HG02798 (cell line): ENCODE measurements around the gene KCMF1.

ENCODE experiments used
- ATAC-seq: cut with Tn5 transposase; IDR thresholded peaks from one replicate; pipeline ENCODE4 v1.9.1; 2021; ENCODE audit warnings: mild to moderate bottlenecking; ENCODE audit not compliant: unreplicated experiment, poor library complexity

KCMF1 gene

DNA sequence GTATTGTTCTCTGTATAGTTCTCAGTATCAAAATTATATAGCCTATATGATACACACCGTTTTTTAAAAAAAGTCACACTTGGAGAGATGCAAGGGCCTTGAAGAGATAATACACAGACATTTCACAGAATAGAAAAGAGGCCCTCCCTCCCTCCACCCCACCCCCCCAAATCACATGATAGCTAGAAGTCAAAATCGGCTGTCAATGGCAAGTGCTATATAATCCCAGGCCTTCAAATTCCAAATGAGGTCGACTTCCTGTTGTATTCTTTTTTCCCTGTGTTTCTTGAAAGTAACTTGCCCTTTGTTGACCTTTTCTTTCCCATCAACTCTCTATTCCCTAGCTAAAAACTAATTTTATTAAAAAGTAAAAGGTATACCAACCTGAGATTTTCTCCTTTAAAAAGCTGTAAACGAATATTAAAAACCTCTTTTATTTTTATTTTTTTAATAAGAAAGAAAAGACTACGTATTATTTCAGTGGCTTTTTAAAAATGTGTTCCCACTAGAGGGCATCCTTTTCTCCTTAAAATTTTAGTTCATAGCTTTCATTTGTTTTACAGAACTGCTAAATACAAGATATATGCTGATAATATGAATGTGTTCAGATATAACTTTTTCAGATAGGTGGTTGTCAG is 46.6 kb downstream of the KCMF1 start:
- no peak for ATAC-seq

DNA sequence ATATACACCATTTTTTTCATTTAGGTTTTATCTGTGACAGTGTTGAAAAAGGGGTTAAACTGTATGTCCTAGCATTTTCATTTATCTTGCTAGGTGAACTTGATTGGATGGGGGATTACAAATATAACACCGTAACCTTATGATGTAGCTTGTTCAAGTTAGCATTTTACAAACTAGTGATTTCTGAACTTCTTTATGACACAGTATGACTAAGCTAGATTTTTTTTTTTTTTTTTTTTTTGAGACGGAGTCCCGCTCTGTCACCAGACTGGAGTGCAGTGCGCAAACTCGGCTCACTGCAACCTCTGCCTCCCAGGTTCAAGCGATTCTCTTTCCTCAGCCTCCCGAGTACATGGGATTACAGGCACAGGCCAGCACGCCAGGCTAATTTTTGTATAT is 47.1 kb downstream of the KCMF1 start:
- no peak for ATAC-seq

DNA sequence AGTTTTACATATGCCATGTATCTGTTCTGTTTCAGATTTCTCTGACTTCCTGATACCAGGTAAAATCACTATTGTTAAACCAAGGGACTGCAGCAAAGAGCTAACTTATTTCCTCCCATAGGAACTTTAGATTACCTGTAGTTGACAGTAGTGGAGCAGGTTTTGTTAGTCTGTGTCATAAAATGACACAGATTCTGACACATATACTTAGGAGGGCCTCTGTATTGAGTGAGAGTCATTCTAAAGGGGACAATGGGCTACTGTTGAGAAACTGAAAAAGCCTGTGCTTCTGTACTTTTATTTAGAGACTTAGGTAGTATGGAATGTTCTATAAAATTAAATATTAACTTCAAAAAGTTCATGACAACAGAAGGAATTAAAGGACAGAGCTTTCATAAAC is 48.2 kb downstream of the KCMF1 start:
- no peak for ATAC-seq

DNA sequence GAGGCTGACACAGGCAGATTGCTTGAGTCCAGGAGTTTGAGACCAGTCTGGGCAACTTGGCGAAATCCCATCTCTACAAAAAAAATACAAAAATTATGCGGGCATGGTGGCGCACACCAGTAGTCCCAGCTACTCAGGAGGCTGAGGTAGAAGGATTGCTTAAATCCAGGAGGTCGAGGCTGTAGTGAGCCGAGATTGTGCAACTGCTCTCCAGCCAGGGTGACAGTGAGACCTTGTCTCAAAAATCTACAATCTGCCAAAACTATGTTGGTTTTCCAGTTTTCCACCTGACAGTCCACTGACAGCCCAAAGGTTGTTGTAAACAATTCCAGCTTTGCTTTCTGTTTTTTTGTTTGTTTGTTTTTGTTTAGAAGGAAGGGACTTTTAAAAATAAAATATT is 51.3 kb downstream of the KCMF1 start:
- no peak for ATAC-seq

DNA sequence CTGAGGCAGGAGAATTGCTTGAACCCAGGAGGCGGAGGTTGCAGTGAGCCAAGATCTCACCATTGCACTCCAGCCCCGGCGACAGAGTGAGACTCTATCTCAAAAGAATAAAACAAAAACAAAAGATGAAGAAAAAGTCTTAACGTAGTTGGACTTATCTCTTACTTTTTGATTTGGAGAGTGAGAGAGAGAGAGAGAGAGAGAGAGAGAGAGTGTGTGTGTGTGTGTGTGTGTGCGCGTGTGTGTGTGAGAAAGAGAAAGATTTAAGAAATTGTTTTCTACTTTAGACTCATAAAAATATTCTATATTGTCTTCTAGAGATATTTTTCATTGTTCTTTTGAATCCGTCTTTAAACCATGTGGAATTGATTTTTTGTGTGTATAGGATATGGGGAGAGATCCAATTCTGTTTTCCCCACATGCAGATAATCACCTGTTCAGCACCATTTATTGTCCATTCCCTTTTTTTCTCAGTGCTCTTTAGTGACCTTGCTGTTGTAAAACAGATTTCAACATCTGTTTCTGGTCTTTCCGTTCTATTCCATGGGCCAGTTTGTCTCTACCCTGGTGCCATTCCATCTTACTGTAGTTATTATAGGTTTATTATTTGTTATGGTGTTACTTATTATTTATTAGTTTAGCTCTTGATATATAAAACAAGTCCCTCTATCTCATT is 53.5 kb downstream of the KCMF1 start:
- ATAC-seq, result no peak

DNA sequence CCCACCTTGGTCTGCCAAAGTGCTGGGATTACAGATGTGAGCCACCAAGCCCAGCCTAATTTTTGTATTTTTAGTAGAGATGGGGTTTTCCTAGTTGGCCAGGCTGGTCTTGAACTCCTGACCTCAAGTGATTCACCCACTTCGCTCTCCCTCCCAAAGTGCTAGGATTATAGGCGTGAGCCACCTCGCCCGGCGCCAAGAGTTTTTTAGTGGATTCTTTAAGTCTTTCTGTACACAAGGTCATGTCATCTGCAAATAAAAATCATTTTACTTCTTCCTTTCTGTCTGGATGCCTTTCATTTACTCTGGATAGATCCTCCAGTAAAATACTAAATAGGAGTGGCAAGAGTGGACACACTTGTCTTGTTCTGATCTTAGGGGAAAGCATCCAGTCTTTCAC is 61.7 kb downstream of the KCMF1 start:
- ATAC-seq, result no peak

DNA sequence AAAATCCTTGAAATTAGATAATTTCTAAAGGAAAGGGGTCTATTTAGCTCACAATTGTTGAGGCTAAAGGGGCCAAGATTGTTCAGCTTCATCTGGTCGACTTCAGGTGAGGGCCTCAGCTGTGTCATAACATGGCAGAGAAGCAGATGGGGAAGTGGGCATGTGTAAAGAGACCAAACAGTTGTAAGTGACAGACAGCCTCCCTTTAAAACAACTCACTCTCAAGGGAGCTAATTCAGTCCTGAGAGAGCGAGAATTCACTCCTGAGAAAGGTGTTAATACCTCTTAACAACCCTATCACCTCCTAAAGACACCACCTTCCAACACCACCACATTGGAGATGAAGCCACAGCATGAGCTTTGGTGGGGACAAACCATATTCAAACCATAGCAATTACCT is 62.4 kb downstream of the KCMF1 start:
- ATAC-seq, result no peak

DNA sequence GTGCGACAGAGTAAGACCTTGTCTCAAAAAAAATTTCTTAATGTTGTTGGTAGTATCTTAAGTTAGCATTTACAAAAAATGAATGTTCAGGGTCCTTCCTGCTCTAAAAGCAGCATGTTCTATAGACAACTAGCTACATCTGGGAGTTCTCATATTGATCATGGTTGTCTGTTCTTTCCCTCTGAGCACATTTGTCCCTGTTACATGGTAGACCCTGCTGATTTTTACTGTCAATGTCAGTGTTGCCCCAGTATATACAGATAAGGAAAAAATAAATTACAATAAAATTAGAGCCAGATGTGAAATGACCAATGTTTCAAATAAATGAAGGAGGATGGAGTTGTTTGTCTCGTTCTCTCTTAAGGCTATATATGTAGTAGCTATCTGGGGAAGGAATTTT is 63.2 kb downstream of the KCMF1 start:
- ATAC-seq, result no peak

DNA sequence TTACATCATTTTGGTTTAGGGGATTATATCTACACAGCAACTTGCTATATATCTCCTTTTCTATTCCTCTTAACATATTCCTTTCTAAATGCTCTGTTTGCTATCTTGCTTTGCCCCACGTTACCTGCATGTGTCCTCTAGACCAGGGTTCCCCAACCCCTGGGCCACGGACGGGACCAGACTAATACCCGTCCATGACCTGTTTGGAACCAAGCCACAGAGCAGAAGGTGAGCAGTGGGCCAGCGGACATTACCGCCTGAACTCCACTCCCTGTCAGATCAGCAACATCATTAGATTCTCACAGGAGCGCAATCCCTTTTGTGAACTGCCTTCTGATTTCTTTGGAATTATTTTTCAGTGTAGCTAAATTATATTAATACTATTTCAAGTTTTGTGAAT is 66.7 kb downstream of the KCMF1 start:
- ATAC-seq, result no peak

DNA sequence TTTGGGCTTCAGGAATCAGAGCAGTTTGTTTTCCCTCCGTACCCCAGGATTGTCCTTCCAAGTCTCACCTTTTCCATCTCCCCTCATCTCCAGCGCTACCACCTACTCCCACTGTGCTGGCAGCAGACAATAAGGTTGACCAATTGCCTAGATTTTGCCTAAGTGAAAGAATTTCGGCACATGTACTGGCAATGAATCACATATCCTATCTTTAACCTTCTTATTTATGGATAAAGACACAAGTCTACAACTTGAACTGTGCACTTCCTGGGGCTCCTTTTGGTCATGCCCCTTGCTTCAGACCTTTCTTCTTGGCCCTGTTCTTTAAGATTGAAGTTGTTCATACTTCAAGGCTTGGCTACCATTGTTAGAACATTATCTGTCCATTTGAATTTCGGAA is 71.4 kb downstream of the KCMF1 start:
- ATAC-seq, result no peak

DNA sequence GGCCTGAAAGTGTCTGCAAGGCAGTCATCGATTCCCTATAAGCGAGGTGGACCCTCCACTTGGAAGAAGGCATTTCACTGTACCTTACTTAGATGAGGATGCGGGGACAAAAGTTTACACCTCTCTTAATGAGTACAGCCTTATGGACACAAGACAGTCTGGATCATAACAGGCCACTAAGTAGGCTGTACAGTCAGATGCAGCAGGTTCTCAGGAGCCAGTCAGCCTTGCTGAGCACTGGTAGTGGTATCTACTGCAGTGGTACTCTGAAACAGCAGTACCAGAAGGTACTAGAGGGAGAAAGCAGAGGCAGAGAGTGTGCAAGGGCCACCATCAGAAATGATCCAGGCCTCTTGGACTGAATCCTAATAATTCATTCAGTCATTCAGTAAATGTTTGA is 77.6 kb downstream of the KCMF1 start:
- no peak for ATAC-seq

DNA sequence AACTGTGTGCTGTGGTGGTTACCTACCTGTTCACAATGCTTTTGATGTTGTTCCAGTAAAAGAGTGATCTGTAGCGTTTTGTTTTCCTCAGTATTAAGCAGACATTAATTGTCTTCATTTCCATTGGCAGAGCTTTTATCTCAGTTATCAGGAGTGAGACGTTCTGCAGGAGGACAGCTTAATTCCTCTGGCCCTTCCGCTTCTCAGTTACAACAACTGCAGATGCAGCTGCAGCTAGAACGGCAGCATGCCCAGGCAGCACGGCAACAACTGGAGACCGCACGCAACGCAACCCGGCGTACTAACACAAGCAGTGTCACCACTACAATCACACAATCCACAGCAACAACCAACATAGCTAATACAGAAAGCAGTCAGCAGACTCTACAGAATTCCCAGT is 78.3 kb downstream of the KCMF1 start:
- no peak for ATAC-seq

DNA sequence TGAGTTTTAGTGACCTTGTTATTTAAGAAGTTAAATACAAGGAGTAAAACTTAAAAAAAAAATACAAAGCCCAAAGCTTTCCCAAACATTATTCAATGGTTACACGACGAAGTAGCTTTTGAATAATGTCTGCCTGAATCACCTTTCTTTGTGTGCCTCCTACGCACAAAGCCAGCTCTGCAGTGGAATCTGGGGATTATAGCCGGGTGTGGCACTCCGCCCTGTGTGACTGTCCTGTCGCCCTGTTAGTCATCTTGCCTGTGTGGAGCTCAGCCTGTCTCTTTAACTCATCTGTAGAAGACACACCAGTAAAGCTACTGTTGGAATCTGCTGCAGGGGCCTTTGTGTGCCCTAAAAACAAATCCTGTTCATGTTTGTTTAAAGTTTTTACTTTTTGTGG is 82.8 kb downstream of the KCMF1 start:
- ATAC-seq, result no peak

DNA sequence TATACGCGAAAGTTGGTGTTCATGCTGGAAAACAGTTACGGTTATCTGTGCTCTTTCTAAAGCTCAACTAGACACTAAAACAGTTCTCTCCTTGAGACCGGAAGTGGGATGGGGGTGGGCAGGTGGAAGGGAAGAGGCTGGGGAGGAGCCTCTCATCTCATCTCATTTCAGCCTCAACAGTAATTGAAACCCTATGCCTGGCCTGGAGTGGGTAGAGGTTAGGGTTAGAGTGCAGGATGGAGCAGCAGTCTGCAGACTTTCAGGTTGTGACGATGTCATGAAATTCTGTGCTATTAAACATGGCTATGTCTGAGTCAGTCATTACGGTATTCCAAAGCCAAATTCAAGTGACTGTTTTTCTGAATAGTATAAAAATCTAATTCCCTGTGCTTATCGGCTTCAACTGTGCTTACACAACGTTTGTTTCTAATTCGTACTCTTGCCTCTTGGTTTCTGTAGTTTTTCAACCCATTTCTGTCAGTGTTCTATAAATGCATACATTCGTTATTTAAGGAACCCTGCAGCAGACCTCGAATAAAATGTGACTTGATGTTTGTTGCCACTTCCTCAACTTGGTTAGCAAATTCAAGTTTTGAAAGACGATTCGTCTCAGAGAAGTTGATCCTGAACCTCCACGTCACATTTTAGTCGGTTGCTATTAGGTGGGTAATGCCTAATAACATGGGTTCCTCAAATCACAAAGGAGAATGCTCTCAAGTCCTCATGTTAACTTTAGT is 86.4 kb downstream of the KCMF1 start:
- ATAC-seq, result no peak

DNA sequence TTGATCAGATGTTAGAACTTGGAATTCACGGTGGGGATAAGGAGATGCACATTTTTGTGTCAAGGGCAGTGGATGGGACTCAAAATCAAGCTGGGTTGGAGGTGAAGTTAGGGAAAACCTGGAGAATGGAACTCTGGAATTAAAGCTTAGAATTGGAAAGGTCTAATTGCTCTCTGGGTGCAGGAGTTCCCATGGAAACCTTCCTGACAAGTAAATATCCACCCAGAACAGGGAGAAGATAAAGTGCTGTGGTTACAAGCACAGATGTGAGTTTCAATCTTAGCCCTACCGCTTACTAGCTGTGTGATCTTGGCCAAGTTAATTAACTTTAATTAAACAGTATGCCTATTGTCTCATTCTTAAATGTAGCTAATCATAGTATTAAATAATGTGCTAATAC is 90.9 kb downstream of the KCMF1 start:
- no peak for ATAC-seq

DNA sequence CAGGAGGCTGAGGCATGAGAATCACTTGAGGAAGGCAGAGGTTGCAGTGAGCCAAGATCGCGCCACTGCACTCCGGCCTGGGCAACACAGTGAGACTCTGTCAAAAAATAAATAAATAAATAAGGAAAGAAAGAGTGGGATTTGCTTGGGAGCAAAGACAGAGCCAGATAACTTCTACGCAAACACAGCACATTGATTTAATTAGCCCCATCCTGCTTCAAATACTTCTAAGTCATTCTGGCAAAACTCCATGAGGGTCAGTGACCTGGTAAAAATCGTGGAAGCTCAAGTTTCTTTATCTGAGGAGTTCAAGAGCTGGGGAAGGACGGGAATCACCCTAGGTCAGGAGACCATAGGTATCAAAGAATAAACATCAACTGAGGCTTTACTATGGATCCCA is 91.6 kb downstream of the KCMF1 start:
- ATAC-seq, result no peak

DNA sequence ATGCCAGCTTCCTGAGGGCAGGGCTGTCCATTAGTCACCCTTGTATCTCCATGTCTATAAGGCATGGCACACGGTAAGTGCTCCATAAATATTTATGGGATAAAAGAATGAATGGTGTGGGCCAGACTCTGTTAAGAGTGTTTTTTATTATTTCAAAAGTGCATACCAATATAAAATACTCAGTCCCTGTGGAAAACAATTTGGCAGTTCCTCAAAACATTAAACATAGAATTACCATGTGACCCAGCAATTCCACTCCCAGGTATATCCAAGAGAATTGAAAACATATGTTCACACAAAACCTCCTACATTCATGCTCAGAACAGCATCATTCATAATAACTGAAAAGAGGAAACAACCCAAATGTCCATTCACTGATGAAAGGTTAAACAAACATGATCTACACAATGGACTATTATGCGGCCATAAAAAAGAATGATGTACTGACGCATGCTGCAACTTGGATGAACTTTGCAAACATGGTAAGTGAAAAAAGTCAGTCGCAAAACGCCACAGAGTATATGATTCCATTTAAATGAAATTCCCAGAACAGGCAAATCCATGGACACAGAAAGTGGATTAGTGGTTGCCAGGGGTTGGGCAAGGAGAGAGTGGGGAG is 93.1 kb downstream of the KCMF1 start:
- ATAC-seq, result no peak

DNA sequence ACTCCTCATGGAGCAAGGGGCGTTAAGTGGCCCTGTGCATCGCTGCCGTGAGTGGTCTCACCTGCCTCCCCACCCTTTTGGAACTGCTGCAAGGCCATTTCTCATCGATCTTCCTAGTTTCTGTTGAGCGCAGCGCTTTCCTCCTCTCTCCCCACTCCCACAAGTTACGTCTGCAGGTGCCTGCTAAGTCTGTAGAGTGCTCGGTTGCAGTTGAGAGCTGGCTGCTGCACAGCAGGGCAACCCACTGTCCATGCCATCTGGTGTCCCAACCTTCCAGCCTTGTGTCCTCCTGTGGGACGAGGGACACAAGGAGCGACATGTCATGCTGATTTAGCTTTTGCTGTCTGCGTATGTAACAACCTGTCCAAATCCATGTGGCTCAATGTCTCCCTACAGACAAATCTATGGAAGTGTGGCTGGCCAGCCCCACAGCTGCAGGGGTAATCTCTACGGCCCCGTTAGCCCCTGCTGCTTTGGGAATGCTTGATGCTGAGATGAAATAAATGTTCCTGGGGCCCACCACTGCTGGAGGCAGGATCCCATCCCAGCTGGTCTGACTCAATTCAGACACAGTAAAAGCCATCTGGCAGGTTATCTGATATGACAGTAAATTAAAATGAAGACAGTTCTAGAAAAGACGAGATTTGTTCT is 94.1 kb downstream of the KCMF1 start:
- no peak for ATAC-seq

DNA sequence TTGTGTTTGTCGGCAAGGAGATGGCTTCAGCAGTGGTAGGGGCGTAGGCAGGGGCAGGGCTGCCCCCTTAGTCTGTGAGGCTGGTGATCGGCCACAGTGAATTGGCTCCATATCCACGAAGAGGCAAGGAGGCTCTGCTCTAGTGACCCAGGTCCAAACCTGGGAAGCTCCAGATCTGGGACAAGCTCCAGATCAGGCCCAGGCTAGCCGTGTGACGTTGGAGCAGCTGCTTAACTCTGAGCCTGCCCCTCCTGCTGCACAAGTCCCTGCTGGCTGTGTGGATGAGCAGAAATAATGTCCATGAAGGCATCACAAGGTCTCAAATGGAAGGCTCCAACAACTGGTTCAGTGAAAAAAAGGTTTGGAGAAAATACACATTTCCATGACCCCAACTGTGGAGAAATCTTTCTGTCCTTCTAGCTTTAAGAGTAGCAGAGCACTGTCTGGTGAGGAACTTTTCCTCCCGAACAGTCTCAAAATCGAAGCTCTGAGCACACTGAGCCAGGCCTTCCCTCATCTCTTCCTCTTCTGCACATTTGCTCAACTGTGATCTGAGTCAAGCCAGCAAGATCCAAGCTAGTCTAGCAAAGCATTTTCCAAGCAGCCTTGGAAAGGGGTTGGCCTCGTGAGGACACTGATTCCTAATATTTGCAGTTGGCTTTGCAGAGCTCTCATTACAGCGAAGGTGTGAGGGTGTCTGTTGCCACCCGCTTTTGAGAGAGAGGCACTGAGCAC is 95.2 kb downstream of the KCMF1 start:
- no peak for ATAC-seq

DNA sequence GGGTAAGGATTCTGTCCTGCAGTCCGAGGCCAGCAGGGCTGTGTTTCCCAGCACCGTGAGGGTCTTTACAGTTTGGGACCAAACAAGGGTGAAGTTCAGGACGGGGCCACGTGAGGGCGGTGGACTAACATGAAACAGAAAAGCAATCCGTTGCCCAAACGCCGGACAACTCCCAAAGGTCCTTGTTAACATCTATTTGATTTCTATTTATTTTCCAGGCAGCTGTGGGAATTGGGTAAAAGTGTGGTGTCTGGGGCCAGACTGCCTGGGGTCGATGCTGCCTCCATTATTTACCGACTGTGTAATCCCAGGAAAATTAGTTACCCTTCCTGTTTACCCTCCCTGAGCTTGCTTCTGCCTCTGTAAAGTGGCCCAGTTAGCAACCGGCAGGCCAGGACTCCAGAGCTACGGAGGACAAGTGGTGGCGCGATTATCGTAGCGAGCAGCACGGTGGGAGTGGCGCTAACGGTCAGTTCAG is 96.0 kb downstream of the KCMF1 start:
- peak; percentile 57 for ATAC-seq
